Spleen (tissue), 11 donors: ENCODE data around the gene BPHL. TPM values are rescaled to one million over a fixed set of nuclear protein-coding genes. Genes with fewer than 3 reads are reported as not detected.
A peak's percentile ranks its signal among the peaks of the same experiment; 100 is the strongest.

Source experiments
- DNase-seq: peaks from one replicate; pipeline ENCODE4 v3.0.0-alpha.2; 2020
- H3K27ac ChIP-seq, 8 donors: fragments of 200-600 bp; sonication (generic) in 7 of 8; 1 replicate in 4 of 8; 2 replicates in 4 of 8; pipeline versions ENCODE4 v1.5.0 to v1.8.0; 2016 to 2021; ENCODE audit warnings: inconsistent platforms in 4 of 8, mild to moderate bottlenecking in 4 of 8, moderate library complexity in 1 of 8
- H3K27me3 ChIP-seq, 7 donors: fragments of 200-600 bp; sonication (generic) in 6 of 7; replicated peaks in 1 of 7; 1 replicate in 4 of 7; 2 replicates in 3 of 7; pipeline versions ENCODE4 v1.5.0 to v1.8.0; 2016 to 2021; ENCODE audit warnings: inconsistent platforms in 3 of 7, mild to moderate bottlenecking in 1 of 7
- H3K36me3 ChIP-seq, 6 donors: fragments of 200-600 bp; sonication (generic) in 5 of 6; 1 replicate in 4 of 6; 2 replicates in 2 of 6; pipeline versions ENCODE4 v1.5.0 to v1.8.0; 2016 to 2021; ENCODE audit warnings: inconsistent platforms in 2 of 6
- H3K4me1 ChIP-seq, 6 donors: fragments of 200-600 bp; sonication (generic) in 5 of 6; 1 replicate in 3 of 6; 2 replicates in 3 of 6; pipeline versions ENCODE4 v1.5.0 to v1.8.0; 2016 to 2021; ENCODE audit warnings: inconsistent platforms in 3 of 6
- H3K4me3 ChIP-seq, 8 donors: fragments of 200-600 bp; sonication (generic) in 7 of 8; 1 replicate in 4 of 8; 2 replicates in 4 of 8; pipeline versions ENCODE4 v1.5.0 to v1.8.0; 2016 to 2021; ENCODE audit warnings: inconsistent platforms in 4 of 8, mild to moderate bottlenecking in 4 of 8, moderate library complexity in 2 of 8
- H3K9me3 ChIP-seq, 8 donors: fragments of 200-600 bp; sonication (generic) in 7 of 8; 1 replicate in 4 of 8; 2 replicates in 4 of 8; pipeline versions ENCODE4 v1.5.0 to v1.8.0; 2016 to 2021; ENCODE audit warnings: inconsistent platforms in 4 of 8
- CTCF ChIP-seq, 11 experiments: fragments of 200-600 bp in 7 of 11; fragments of 450-650 bp in 4 of 11; sonication (generic) in 4 of 11; IDR thresholded peaks in 8 of 11; conservative IDR thresholded peaks in 3 of 11; 1 replicate in 7 of 11; 2 replicates in 4 of 11; pipeline versions ENCODE4 v1.4.0 to v1.8.0; 2016 to 2021; ENCODE audit warnings: antibody characterized with exemption in 11 of 11, inconsistent platforms in 4 of 11, mild to moderate bottlenecking in 1 of 11
- POLR2A ChIP-seq, 3 donors: fragments of 450-650 bp; IDR thresholded peaks; one replicate each; pipeline ENCODE4 v1.5.1; 2017; ENCODE audit warnings: antibody characterized with exemption in 3 of 3, mild to moderate bottlenecking in 1 of 3
- POLR2AphosphoS5 ChIP-seq, 3 donors: sonication (generic); formaldehyde crosslinking; IDR thresholded peaks; one replicate each; pipeline ENCODE4 v1.5.1; 2017; ENCODE audit warnings: antibody characterized with exemption in 3 of 3
- WGBS, 5 donors: extraction: QIAGEN DNeasy Blood & Tissue Kit in 3 of 5; methylation state at CpG; one replicate each; pipeline versions ENCODE4 v1.1.5 to v1.1.7; 2013 to 2018; 5-methylcytosine and 5-hydroxymethylcytosine counted together
- intact Hi-C: fragments of 100-400 bp; cut with DNase I; formaldehyde crosslinking; loops from one replicate; pipeline ENCODE4 v1.15.0; 2023; ENCODE audit warnings: low total_unique reads
- polyA plus RNA-seq, 3 donors: library from polyadenylated mRNA; stranded (reverse); fragments of 200-250 nt; gene quantifications; one replicate each; pipeline ENCODE4 v1.2.1, GENCODE V29; 2013
- total RNA-seq, 7 donors: library from RNA; depleted of rRNA in 3 of 7; stranded (reverse); fragments of >200 nt in 3 of 7; fragmentation: NEBNext Ultra II Directional in 4 of 7; extraction: Animal tissue kit (Norgen Biotek cat#: 25700) in 4 of 7; gene quantifications; one replicate each; pipeline versions ENCODE4 v1.1.0 to v1.2.1, GENCODE V29; 2016 to 2021
- donor health status: healthy with polysubstance abuse.
- donor health status: DM: no; HTN: no; CAD: no; lungs with moderate emphysema.
- donor health status: DM: no; HTN: no; CAD: no.
- donor health status: Bipolar disorder and iron deficiency.
- donor health status: healthy.
- donor health status: DM: no; HTN: no; CAD: no.
- donor health status: DM: yes; HTN: yes; CAD: no.

Gene BPHL
- total and polyA plus RNA-seq, 10 donors: 6.6 to 11.3 (median 9.4) TPM

- WGBS, 5 donors: 17 to 22% (median 19%) methylated on average over 8 of the region's 8 CpGs
- Histone ChIP-seq H3K9me3 (no peaks in the 10 kb centered on the region), H3K27ac (peak overlapping the region; percentile 73 to 96 (median 94)), H3K4me3 (peak overlapping the region; percentile 73 to 84 (median 83)), H3K4me1 (peaks cover 4 to 32% (median 19%) of the 10 kb centered on the region in 6 donors), H3K27me3 (no peaks in the 10 kb centered on the region), H3K36me3 (peaks cover 0 to 28% (median 24%) of the 10 kb centered on the region in 6 donors)
- intact Hi-C loops: no loop called here
- TF ChIP-seq POLR2AphosphoS5 (IDR thresholded peaks at IDR 0.05): no peak
- no peak for TF ChIP-seq POLR2A (IDR thresholded peaks at IDR 0.05)
- no peak for TF ChIP-seq CTCF (IDR thresholded peaks at IDR 0.05 in 8 of 11, conservative IDR thresholded peaks at IDR 0.05 in 3 of 11)
- DNase-seq: no peak
Measured at GRCh38 chr6:3117912-3118352, 579 bp upstream of the BPHL start.

- H3K27me3 ChIP-seq: no peaks in the 10 kb centered on the region
- H3K4me3 ChIP-seq: peak overlapping the region; percentile 73 to 84 (median 83)
- no peaks in the 10 kb centered on the region for H3K9me3 ChIP-seq
- peak overlapping the region; percentile 73 to 96 (median 94) for H3K27ac ChIP-seq
- intact Hi-C loops: no loop called here
- no peak for DNase-seq
- WGBS, 5 donors: 24 to 34% (median 26%) methylated on average over 14 to 19 of the region's 19 CpGs
- H3K36me3 ChIP-seq: peaks cover 0 to 15% (median 14%) of the 10 kb centered on the region in 6 donors
- peaks cover 4 to 32% (median 19%) of the 10 kb centered on the region in 6 donors for H3K4me1 ChIP-seq
- TF ChIP-seq CTCF (IDR thresholded peaks at IDR 0.05 in 8 of 11, conservative IDR thresholded peaks at IDR 0.05 in 3 of 11) (no peak), POLR2AphosphoS5 (IDR thresholded peaks at IDR 0.05) (no peak)
Measured at GRCh38 chr6:3119040-3119723, 671 bp downstream of the BPHL start.

- TF ChIP-seq POLR2AphosphoS5 (IDR thresholded peaks at IDR 0.05) (no peak), CTCF (IDR thresholded peaks at IDR 0.05 in 8 of 11, conservative IDR thresholded peaks at IDR 0.05 in 3 of 11) (no peak), POLR2A (IDR thresholded peaks at IDR 0.05) (no peak)
- no peak for DNase-seq
- 89 to 96% (median 92%) methylated on average over 5 of the region's 5 CpGs for WGBS, 5 donors
- no peak overlapping the region for H3K27ac ChIP-seq
- no peaks in the 10 kb centered on the region for H3K36me3 ChIP-seq
- H3K9me3 ChIP-seq: no peaks in the 10 kb centered on the region
- intact Hi-C loops: no loop called here
- no peak overlapping the region for H3K4me3 ChIP-seq
- no peaks in the 10 kb centered on the region for H3K27me3 ChIP-seq
- H3K4me1 ChIP-seq: peaks cover 4 to 32% (median 19%) of the 10 kb centered on the region in 6 donors
Measured at GRCh38 chr6:3120765-3121089, 2.2 kb downstream of the BPHL start.

- TF ChIP-seq CTCF (IDR thresholded peaks at IDR 0.05 in 8 of 11, conservative IDR thresholded peaks at IDR 0.05 in 3 of 11): no peak
- TF ChIP-seq POLR2AphosphoS5 (IDR thresholded peaks at IDR 0.05): no peak
- no peak for TF ChIP-seq POLR2A (IDR thresholded peaks at IDR 0.05)
- Histone ChIP-seq H3K4me1 (peaks cover 3 to 33% (median 15%) of the 10 kb centered on the region in 6 donors), H3K27me3 (no peaks in the 10 kb centered on the region), H3K4me3 (no peak overlapping the region), H3K36me3 (no peaks in the 10 kb centered on the region), H3K9me3 (no peaks in the 10 kb centered on the region), H3K27ac (no peak overlapping the region)
- peak; percentile 46 for DNase-seq
- 90 to 97% (median 94%) methylated on average over 9 of the region's 9 CpGs for WGBS, 5 donors
- intact Hi-C loops: no loop called here
Measured at GRCh38 chr6:3122823-3123182, 4.3 kb downstream of the BPHL start.
